NCI-H1694 treated with DMSO at 0.1 percent for 48 hours (cell line): ENCODE results near the gene KRT82.

Experiments
- DNase-seq: peaks from one replicate; lab custom pipeline; 2025; lab: John Stamatoyannopoulos, UW

KRT82 gene

GRCh38 chr12:52383331-52383730 lies 22.8 kb downstream of the KRT82 start:
- no peak for DNase-seq

GRCh38 chr12:52382854-52383253 lies 23.3 kb downstream of the KRT82 start:
- no peak for DNase-seq

DNA sequence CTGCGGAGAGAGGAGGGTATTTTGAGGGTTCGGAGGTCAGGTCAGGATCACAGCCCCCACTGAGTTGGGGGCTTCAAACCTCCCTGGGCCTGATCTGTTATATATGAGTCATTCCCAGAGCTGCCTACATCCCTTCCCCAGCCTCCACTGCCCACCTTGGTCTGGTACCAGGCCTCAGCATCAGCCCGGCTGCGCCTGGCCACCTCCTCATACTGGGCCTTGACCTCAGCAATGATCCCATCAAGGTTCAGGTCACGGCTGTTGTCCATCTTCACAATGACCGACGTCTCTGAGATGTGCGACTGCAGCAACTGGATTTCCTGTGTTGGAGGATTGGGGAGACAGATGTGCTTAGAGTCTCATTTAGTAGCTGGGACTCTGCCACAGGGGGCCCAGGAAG lies 24.9 kb downstream of the KRT82 start:
- no peak for DNase-seq

DNA sequence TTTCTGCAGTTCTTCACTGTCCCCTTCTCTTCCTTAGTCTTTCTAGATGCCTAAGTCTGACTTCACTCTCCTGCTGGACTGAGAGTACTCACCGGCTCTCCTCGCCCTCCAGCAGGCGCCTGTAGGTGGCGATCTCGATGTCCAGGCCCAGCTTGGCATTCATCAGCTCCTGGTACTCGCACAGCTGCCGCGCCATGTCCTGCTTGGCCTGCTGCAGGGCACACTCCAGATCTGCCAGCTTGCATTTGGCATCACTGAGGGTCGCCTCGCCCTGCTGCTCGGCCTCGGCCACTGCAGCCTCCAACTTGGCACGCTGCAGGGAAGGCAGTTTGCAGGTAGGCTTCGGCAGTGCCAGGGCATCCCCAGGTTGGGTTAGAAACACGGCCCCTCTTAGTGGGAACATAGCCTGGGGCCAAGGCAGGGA lies 25.9 kb downstream of the KRT82 start:
- DNase-seq = no peak

GRCh38 chr12:52379536-52379935 lies 26.6 kb downstream of the KRT82 start:
- DNase-seq = no peak

DNA sequence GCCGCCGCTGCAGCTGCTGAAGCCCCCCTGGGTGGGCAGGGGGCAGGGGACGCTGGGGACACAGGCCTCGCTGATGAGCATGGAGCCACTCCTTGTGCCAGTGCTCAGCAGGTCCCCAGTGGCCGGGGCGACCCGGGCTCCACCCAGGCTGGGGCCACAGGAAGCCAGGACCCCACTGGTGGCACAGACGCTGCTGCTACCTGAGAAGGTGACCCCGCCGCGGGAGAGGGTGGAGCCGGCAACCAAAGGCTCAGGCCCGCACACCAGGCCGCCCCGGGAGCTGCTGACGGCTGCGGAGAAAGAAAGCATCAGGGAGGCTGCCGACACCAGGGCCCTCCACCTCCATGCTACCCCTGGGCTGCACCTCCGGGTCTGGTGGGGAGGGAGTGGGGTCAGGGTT lies 28.0 kb downstream of the KRT82 start:
- no peak for DNase-seq

DNA sequence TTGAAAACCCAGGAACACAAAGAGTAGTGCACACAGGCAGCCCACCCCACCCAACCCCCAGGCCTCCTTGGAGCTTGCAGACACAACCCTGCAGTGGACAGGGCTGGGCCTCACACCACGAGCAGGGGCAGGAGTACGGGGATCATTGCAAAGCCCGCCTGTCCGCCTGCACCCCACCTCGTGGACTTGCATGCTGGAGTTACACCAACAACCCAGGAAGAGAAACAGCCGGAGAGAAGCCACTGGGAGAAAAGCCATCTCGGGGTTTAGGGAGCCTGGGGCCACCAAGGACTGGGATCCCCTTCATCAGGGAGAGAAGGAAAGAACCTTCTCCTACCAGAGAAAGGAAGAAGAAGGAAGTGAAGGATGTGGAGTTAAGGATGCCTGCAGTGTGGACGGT lies 28.9 kb downstream of the KRT82 start:
- DNase-seq = no peak

DNA sequence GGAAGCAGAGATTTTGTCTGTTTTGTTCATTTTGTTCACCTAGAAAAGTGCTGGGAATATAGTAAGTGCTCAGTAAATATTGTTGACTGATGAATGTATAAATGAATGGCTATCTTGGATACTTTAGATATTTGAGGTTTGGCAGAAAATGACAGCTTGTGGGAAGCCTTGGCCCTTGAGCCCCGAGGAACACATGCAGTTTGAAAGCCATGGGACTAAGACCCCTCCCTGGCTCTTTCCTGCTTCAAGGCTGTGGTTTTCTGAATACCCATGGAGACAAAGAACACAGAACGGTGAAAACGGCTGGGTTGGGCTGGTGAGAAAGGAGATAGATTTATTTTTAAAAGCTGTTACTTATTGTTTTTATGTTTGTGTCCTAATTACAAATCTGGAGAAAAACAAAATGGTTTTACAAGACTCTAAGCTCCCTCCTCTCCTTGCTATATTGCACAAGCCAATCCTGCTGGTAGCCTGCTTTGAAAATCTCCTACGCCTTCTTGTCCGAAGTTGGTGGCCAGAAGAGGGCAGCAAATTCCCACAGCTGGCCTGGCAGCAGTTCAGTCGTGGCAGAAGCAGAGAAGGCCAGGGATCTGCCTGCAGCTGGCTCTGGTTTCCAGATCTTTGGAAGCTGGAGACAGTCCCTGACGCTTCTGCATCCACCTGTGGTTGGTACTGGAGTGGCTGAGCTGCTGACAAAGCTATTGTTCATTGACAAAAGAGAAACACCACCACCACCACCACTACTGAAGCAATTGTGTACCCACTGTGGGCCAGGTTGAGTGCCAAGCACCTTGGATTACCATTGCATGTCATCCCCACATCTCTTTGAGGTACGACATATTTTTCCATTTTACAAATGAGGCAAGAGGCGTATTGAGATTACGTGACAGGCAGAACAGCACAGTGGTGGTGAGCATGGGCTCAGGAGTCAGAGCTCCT lies 33.6 kb downstream of the KRT82 start:
- peak; percentile 74 for DNase-seq

DNA sequence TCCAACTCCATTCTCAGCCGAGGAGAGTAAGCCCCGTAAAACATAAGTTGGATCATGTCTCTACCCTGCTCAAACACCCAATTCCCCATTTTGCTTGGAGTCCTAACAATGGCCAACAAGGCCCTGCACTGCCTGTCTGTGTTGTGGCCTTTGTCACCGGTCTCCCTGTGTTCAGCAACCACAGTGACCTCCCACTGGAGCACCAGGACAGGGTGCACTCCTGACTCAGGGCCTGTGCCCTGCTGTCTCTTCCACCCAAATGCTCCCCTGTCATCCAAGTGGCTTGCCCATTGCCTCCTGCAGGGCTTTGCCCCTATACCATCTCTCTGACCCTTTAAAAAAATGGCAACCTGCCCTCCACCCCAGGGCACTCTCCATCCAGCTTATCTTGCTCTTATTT lies 34.4 kb downstream of the KRT82 start:
- DNase-seq = no peak

GRCh38 chr12:52370926-52371608 lies 35.1 kb downstream of the KRT82 start:
- DNase-seq = no peak

DNA sequence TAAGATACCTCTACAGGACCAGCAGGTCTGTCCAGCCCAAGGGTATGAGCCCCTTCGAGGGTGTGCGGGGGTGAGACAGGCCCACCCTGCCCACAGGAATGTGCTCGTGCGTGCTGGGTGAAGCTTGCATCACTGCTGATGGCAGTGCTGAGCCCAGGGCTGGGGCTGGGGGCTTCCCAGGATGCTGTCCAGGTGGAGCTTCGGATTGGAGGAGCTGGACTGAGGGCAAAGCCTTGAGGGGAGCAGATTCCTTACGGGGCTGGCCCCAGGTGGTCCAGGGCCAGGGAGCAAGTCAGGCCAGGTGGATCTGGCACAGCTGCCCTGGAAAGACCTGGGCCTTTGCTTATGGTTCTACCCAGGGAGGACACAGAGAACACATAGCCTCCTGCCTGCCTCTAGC lies 36.3 kb downstream of the KRT82 start:
- DNase-seq = no peak

DNA sequence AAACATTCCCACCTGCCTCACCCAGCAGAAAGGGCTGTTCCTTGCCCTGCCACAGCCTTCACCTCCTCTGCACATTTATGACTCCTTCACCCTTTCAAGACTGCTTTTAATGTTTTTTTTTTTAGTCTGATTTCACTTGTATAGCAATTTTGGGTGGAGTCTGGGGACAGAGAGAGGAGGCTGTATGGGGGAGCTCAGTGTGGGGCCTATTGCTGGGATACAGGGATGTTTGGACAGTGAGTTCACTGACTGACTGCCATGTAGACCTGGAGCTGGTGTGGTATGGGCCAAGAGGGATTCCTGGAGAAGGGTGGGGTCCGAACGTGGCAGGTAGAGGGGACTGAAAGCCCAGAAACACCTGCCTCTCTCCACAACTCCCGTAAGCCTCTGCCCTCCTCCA lies 36.9 kb downstream of the KRT82 start:
- no peak for DNase-seq

- no peak for DNase-seq
Observed at GRCh38 chr12:52368508-52368907, 37.6 kb downstream of the KRT82 start.

DNA sequence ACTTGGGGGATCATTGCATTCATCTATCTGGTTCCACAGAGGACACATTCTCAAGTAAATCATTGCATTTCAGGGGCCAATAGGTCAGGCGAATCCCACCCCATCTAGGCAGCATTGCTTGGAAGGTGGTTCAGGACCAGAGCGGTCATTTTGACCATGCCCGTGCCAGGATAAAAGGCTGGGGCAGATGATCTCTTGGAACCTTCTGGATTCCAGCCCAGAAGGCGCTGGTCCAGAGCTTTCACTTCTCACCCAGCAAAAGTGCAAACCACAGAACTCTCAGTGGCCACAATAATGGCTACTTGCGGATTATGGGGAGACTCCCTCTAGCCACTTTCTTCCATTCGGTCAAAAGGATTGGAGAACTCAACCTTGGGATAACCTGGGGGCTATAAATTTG lies 38.3 kb downstream of the KRT82 start:
- no peak for DNase-seq

DNA sequence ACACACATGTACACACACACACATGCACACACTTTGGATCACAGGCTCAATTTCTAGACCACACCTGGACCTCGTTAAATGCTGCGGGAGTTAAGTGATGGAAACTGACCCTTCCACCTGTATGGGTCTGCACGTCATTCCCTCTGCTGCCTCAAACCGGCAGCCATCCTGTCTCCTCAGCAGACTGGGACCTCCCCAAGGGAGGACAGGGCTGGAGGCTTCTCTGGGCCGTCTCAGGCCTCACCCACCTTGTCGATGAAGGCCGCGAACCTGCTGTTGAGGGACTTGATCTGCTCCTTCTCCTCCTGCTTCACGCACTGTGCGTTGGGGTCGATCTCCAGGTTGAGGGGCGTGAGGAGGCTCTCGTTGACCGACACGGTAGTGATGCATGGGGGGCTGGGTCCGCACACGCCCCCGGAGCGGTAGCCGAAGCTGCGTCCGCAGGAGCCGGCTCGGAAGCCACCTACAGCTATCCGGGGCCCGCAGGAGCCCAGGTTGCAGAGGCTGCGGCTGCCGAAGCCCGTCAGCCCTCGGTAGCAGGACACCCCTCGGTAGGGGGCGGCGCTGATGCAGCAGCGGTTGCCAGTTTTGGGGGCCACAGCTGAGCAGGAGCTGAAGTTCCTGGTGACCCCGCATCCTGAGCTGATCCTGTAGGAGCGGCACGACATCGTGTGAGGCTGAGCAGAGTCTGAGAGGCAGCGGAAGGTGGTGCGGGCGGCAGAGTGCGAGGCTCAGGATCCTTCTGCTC lies 39.2 kb downstream of the KRT82 start, which contains the start of gene KRT85:
Gene KRT85 (minus strand): TSS at position 744 of the 748 bp plus-strand sequence. CDS start 76 bp downstream, at position 668.
- no peak for DNase-seq

DNA sequence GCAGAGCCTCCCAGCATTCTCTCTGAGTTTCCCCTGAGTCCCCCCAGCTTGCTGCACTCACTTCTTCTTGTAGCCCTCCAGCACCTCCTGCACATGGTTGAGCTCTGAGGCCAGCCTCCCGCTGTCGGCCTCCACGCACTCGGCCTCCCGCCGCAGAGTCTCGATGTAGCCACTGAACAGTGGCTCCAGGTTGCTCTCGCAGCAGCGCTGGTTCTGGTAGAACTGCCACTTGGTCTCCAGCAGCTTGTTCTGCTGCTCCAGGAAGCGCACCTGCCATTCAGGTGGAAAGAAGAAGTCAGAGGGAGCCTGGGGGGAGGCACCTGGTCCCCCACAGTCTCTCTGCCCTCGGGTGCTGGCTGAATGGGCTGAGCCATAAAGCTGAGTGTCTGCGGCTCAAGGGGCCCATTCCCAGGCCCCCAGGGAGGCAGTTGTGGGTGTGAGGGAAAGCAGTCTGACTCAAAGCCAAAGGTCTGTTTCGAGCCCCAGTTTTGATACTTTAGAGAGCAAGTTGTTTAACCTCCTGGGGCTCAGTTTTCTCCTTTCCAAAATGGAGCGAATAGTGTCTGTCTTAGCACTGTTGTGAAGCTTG lies 41.1 kb downstream of the KRT82 start:
- no peak for DNase-seq

DNA sequence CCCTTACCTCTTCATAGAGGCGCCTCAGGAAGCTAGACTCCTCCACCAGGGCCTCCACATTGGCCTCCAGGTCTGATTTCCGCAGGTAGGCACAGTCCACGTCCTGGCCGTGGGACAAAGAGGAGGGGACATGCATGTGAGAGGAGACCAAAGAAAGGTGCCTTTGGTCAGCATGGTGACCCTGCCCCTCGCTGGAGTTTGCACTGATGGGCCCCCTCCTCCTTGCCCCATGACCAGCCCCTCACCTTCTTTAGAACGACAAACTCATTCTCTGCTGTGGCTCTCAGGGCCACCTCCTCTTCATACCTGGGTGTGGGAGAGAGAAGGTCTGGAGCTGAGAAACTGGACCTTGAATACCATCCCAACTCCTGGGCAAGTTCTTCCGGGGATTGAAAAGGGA lies 42.1 kb downstream of the KRT82 start:
- DNase-seq = no peak

DNA sequence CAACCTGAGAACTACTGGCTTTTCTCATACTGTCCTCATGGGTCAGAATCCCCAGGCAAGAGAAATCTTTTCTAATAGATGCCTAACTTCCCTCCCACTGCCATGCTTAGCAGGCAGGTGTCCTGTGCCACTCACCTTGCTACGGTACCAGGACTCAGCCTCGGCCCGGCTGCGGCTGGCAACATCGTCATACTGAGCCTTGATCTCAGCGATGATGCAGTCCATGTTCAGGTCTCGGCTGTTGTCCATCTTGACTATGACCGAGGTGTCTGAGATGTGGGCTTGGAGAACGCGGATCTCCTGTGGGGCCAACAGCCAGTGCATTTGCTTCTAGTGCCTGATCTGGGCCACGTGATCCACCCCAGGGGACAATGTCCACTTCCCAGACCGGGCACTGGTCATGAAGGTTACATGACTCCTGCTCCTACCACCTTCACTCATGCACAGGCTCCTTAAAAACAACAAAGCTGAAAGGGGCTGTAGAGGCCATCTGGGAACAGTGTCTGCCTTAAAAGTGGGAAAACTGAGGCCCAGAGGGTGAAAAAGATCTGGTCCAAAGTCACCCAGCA lies 42.9 kb downstream of the KRT82 start:
- DNase-seq = no peak

DNA sequence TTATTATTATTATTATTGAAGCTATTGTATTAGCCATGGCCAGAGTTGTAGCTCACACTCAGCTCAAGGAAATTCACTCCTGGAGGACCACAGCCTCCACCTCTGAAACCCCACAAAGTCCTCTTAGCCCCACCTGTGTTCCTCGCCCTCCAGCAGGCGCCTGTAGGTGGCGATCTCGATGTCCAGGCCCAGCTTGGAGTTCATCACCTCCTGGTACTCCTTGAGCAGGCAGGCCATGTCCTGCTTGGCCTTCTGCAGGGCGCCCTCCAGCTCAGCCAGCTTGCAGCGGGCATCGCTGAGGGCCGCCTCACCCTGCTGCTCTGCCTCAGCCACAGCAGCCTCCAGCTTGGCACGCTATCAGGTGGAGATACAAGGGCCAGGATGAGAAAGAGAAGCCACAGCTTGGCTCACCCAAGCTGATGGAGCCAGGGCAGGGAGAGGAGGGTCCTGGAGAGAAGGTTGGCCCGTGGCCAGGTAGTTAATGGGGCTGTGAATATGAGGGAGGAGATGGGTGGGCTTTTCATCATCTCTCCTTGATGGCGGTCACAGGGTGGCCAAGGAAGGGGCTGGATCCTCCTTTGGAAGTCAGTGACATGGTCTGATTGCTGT lies 43.9 kb downstream of the KRT82 start:
- no peak for DNase-seq

- DNase-seq = no peak
Observed at GRCh38 chr12:52361553-52361952, 44.6 kb downstream of the KRT82 start.

DNA sequence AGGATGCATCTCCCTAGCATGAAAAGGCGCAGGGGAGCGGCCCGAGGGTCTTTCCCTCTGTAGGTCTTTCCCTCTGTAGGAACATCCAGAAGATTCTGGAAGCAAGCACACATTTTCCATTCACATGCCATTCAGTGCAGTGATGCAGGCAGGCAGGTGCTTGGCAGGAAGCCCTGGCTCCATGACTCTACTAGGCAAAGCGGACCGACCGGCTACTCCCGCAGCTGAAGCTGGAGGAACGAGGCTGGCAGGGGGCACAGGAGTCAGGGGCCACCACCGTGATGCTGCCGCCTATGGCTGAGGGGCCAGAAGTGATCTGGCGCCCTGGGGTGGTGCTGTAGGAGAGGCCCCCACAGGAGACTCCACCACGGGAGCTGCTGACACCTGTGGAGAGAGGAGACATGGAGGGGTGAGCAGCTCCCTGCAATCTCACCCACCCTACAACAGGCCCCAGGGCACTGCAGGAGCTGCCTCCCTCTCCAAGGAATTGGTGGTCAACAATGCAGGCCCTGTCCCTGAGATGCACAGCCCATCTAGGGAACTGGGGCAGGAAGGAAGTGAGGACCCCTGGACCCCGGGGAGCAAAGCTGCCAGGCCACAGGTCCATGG lies 45.4 kb downstream of the KRT82 start:
- DNase-seq = no peak
